Loucy (cell line): Measurements from ENCODE around the gene ADAMTS10.
"Not testable (repeated sequence)": the region's sequence is repeated elsewhere in the genome, so short reads cannot be mapped to it uniquely, and the experiment has no call there.

ENCODE experiments used
- H2AFZ ChIP-seq: fragments of 200-600 bp; sonication (generic); 2 replicates; pipeline ENCODE4 v1.6.0; 2016; ENCODE audit warnings: antibody characterized with exemption, mild to moderate bottlenecking, low read length, moderate library complexity
- H3F3A ChIP-seq: fragments of 200-600 bp; 2 replicates; pipeline ENCODE4 v1.6.0; 2016; ENCODE audit warnings: antibody characterized with exemption, low read depth, mild to moderate bottlenecking
- H3K27me3 ChIP-seq: fragments of 200-600 bp; sonication (generic); 2 replicates; pipeline ENCODE4 v1.6.1; 2014; ENCODE audit warnings: low read length, mild to moderate bottlenecking; ENCODE audit not compliant: insufficient read depth, poor library complexity, severe bottlenecking
- H3K36me3 ChIP-seq: fragments of 200-600 bp; sonication (generic); 2 replicates; pipeline ENCODE4 v1.6.1; 2016; ENCODE audit warnings: low read length; ENCODE audit not compliant: insufficient read depth
- H3K4me1 ChIP-seq: fragments of 200-600 bp; sonication (generic); 2 replicates; pipeline ENCODE4 v1.5.1; 2014; ENCODE audit warnings: low read length, mild to moderate bottlenecking; ENCODE audit not compliant: insufficient read depth, poor library complexity, severe bottlenecking
- H3K4me2 ChIP-seq: fragments of 200-600 bp; sonication (generic); 2 replicates; pipeline ENCODE4 v1.6.0; 2014; ENCODE audit warnings: antibody characterized with exemption, low read length, low read depth, mild to moderate bottlenecking; ENCODE audit not compliant: poor library complexity, severe bottlenecking
- H3K4me3 ChIP-seq: fragments of 200-600 bp; sonication (generic); 2 replicates; pipeline ENCODE4 v1.5.1; 2014; ENCODE audit warnings: low read length, mild to moderate bottlenecking, mixed read lengths; ENCODE audit not compliant: poor library complexity, severe bottlenecking
- H3K79me2 ChIP-seq: fragments of 200-600 bp; sonication (generic); 2 replicates; pipeline ENCODE4 v1.6.1; 2014; ENCODE audit warnings: low read length; ENCODE audit not compliant: insufficient read depth
- H3K9ac ChIP-seq: fragments of 200-600 bp; sonication (generic); 2 replicates; pipeline ENCODE4 v1.6.0; 2014; ENCODE audit warnings: mild to moderate bottlenecking, low read depth, low read length, moderate library complexity; ENCODE audit not compliant: poor library complexity, severe bottlenecking
- H3K9me2 ChIP-seq: fragments of 200-600 bp; sonication (generic); replicated peaks from 2 replicates; pipeline ENCODE4 v1.6.1; 2016; ENCODE audit warnings: low read depth, low read length, mixed read lengths
- H3K9me3 ChIP-seq: fragments of 200-600 bp; sonication (generic); 2 replicates; pipeline ENCODE4 v1.6.1; 2014; ENCODE audit warnings: mild to moderate bottlenecking, antibody characterized with exemption, low read length, low read depth; ENCODE audit not compliant: insufficient read depth
- H4K20me1 ChIP-seq: fragments of 200-600 bp; sonication (generic); 2 replicates; pipeline ENCODE4 v1.6.0; 2014; ENCODE audit warnings: antibody characterized with exemption, low read length, mild to moderate bottlenecking; ENCODE audit not compliant: insufficient read depth, poor library complexity, severe bottlenecking
- CTCF ChIP-seq: fragments of 200-600 bp; sonication (generic); conservative IDR thresholded peaks from 2 replicates; pipeline ENCODE4 v1.5.1; 2014; ENCODE audit warnings: mild to moderate bottlenecking, antibody characterized with exemption, low read length
- EZH2phosphoT487 ChIP-seq: fragments of 200-600 bp; IDR thresholded peaks from 2 replicates; pipeline ENCODE4 v1.6.1; 2018; ENCODE audit warnings: antibody characterized with exemption, mild to moderate bottlenecking, moderate library complexity, borderline replicate concordance

The ADAMTS10 gene

GRCh38 chr19:8566855-8567254, 43.7 kb downstream of the ADAMTS10 start:
- TF ChIP-seq EZH2phosphoT487 = no peak
- TF ChIP-seq CTCF = no peak
- no peaks in the 10 kb centered on the region for H3K27me3 ChIP-seq
- H3K9ac ChIP-seq = no peak overlapping the region
- no peaks in the 10 kb centered on the region for H3K9me2 ChIP-seq
- no peak overlapping the region for H3K4me3 ChIP-seq
- H3K9me3 ChIP-seq = no peaks in the 10 kb centered on the region
- H3F3A ChIP-seq = 0 out of 2 replicates have a peak, but pooled peaks cover 6% of the 10 kb centered on the region
- no peaks in the 10 kb centered on the region for H3K36me3 ChIP-seq
- peaks cover 41% of the 10 kb centered on the region for H3K79me2 ChIP-seq
- peaks cover 41% of the 10 kb centered on the region for H3K4me1 ChIP-seq
- H3K4me2 ChIP-seq = no peak overlapping the region
- no peak overlapping the region for H2AFZ ChIP-seq
- no peaks in the 10 kb centered on the region for H4K20me1 ChIP-seq

- H4K20me1 ChIP-seq, H3K9me2 ChIP-seq, H3K36me3 ChIP-seq, H3F3A ChIP-seq, H2AFZ ChIP-seq, H3K4me3 ChIP-seq, H3K27me3 ChIP-seq, H3K9ac ChIP-seq, H3K4me2 ChIP-seq, H3K9me3 ChIP-seq: not testable (repeated sequence)
- Histone ChIP-seq H3K4me1 (peaks cover 27% of the 10 kb centered on the region), H3K79me2 (peaks cover 29% of the 10 kb centered on the region)
Measured at GRCh38 chr19:8564866-8565265, 45.6 kb downstream of the ADAMTS10 start.

GRCh38 chr19:8561075-8561764, 49.3 kb downstream of the ADAMTS10 start:
- Histone ChIP-seq H3K4me1 (peaks cover 8% of the 10 kb centered on the region), H3K36me3 (no peaks in the 10 kb centered on the region), H3K79me2 (0 out of 2 replicates have a peak, but pooled peaks cover 2% of the 10 kb centered on the region), H3F3A (no peaks in the 10 kb centered on the region), H3K9me3 (no peaks in the 10 kb centered on the region), H3K4me3 (no peak overlapping the region), H3K27me3 (no peaks in the 10 kb centered on the region), H2AFZ (no peak overlapping the region), H3K9me2 (no peaks in the 10 kb centered on the region), H4K20me1 (no peaks in the 10 kb centered on the region), H3K4me2 (no peak overlapping the region), H3K9ac (no peak overlapping the region)
- TF ChIP-seq CTCF (no peak), EZH2phosphoT487 (no peak)

- no peak overlapping the region for H3K9ac ChIP-seq
Measured at GRCh38 chr19:8558325-8558724, 52.2 kb downstream of the ADAMTS10 start.

More at GRCh38 chr19:8558325-8558724, 52.2 kb downstream of the ADAMTS10 start:
- Histone ChIP-seq H3K4me2 (no peak overlapping the region), H3K79me2 (no peaks in the 10 kb centered on the region), H3K4me3 (no peak overlapping the region), H3K4me1 (peaks cover 8% of the 10 kb centered on the region), H3K9me3 (no peaks in the 10 kb centered on the region), H4K20me1 (no peaks in the 10 kb centered on the region), H3F3A (no peaks in the 10 kb centered on the region), H3K36me3 (peaks cover 6% of the 10 kb centered on the region; the same call in 1 of the 2 replicates), H3K27me3 (no peaks in the 10 kb centered on the region), H2AFZ (no peak overlapping the region), H3K9me2 (no peaks in the 10 kb centered on the region)
- no peak for TF ChIP-seq CTCF
- no peak for TF ChIP-seq EZH2phosphoT487
